ENCODE data around the gene WDR12. TPM values are rescaled to one million over a fixed set of nuclear protein-coding genes. Genes with fewer than 3 reads are reported as not detected.
A peak's percentile ranks its signal among the peaks of the same experiment; 100 is the strongest.

The WDR12 gene
- total and polyA plus RNA-seq, 9 of the 15 experiments (the other 6 are each of a cell fraction or from before 2014, with no cell fraction given): 109 to 554 (median 174) TPM

DNA sequence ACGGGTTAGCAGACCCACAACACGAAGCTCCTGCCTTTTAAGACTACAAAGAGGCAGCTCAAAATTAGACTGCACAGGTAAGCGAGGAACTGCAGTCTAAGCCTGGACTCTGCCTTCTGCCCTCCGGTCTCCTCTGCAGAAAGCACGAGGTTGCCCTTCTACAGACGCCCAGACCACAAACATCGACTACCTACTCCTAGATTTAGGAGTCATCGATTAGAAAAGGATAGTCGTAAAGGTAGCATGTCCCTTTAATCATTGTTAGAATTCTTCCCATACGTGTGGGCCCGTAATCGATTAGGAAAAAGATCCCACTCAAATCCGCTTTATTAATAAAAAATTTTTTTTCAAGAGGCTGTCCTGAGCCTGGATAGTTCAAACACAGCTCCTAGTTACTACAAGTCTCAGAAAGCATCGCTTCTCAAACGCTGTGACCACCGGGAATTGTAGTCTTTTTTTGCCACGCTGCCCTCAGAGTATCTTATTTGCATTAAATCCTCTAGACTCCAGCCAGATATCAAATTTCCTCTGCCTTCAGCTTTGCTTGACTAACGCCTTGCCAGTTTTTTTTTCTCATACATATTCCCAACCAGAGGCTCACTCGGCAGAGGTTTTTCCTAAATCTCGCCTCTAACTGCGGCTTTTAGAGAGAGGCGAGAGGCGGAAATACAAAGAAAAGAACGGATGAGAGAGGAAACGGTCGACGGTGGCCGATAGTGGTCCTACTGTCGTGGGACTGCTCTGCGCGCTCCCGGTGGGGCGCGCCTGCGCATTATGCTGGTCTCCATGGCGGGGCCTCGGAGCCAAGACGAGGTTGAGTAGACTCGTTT, at the start of gene WDR12, which contains the start of gene CARF (continued):
- TF ChIP-seq TBP (optimal IDR thresholded peaks at IDR 0.05; ENCODE audit: low read depth, low read length) (peak; percentile 67), PTTG1 (tag; IDR thresholded peaks at IDR 0.05; ENCODE audit: low read depth) (no peak), TGIF2 (CRISPR knock-in tag; IDR thresholded peaks at IDR 0.05) (no peak), JUND (IDR thresholded peaks at IDR 0.05; ENCODE audit: borderline replicate concordance, low read depth, low read length) (peak; percentile 15; the same call in 1 of the 2 replicates), JUND (tag; IDR thresholded peaks at IDR 0.05; ENCODE audit: borderline replicate concordance, low read depth, low read length) (no peak), MEIS2 (IDR thresholded peaks at IDR 0.05; ENCODE audit: partially characterized antibody) (peak; percentile 32), RBBP5 (IDR thresholded peaks at IDR 0.05; ENCODE audit: borderline replicate concordance, insufficient read depth, low read length, poor library complexity, severe bottlenecking) (peak; percentile 41), CCNT2 (IDR thresholded peaks at IDR 0.05; ENCODE audit: borderline replicate concordance, extremely low read depth, insufficient read length, low read depth, low read length) (no peak), ZNF551 (CRISPR knock-in tag; IDR thresholded peaks at IDR 0.05) (no peak), ESRRB (CRISPR knock-in tag; IDR thresholded peaks at IDR 0.05; ENCODE audit: borderline replicate concordance) (no peak), POLR3G (IDR thresholded peaks at IDR 0.05; ENCODE audit: extremely low read depth, insufficient read length, insufficient replicate concordance) (no peak)
- TF ChIP-seq, protein P1, sequence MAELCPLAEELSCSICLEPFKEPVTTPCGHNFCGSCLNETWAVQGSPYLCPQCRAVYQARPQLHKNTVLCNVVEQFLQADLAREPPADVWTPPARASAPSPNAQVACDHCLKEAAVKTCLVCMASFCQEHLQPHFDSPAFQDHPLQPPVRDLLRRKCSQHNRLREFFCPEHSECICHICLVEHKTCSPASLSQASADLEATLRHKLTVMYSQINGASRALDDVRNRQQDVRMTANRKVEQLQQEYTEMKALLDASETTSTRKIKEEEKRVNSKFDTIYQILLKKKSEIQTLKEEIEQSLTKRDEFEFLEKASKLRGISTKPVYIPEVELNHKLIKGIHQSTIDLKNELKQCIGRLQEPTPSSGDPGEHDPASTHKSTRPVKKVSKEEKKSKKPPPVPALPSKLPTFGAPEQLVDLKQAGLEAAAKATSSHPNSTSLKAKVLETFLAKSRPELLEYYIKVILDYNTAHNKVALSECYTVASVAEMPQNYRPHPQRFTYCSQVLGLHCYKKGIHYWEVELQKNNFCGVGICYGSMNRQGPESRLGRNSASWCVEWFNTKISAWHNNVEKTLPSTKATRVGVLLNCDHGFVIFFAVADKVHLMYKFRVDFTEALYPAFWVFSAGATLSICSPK (IDR thresholded peaks at IDR 0.05; ENCODE audit: borderline replicate concordance): no peak
- TF ChIP-seq, protein P2, sequence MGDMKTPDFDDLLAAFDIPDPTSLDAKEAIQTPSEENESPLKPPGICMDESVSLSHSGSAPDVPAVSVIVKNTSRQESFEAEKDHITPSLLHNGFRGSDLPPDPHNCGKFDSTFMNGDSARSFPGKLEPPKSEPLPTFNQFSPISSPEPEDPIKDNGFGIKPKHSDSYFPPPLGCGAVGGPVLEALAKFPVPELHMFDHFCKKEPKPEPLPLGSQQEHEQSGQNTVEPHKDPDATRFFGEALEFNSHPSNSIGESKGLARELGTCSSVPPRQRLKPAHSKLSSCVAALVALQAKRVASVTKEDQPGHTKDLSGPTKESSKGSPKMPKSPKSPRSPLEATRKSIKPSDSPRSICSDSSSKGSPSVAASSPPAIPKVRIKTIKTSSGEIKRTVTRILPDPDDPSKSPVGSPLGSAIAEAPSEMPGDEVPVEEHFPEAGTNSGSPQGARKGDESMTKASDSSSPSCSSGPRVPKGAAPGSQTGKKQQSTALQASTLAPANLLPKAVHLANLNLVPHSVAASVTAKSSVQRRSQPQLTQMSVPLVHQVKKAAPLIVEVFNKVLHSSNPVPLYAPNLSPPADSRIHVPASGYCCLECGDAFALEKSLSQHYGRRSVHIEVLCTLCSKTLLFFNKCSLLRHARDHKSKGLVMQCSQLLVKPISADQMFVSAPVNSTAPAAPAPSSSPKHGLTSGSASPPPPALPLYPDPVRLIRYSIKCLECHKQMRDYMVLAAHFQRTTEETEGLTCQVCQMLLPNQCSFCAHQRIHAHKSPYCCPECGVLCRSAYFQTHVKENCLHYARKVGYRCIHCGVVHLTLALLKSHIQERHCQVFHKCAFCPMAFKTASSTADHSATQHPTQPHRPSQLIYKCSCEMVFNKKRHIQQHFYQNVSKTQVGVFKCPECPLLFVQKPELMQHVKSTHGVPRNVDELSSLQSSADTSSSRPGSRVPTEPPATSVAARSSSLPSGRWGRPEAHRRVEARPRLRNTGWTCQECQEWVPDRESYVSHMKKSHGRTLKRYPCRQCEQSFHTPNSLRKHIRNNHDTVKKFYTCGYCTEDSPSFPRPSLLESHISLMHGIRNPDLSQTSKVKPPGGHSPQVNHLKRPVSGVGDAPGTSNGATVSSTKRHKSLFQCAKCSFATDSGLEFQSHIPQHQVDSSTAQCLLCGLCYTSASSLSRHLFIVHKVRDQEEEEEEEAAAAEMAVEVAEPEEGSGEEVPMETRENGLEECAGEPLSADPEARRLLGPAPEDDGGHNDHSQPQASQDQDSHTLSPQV (IDR thresholded peaks at IDR 0.05): no peak
- TF ChIP-seq, protein P3, sequence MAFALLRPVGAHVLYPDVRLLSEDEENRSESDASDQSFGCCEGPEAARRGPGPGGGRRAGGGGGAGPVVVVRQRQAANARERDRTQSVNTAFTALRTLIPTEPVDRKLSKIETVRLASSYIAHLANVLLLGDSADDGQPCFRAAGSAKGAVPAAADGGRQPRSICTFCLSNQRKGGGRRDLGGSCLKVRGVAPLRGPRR (CRISPR knock-in tag; IDR thresholded peaks at IDR 0.05): no peak
- TF ChIP-seq, protein P4, sequence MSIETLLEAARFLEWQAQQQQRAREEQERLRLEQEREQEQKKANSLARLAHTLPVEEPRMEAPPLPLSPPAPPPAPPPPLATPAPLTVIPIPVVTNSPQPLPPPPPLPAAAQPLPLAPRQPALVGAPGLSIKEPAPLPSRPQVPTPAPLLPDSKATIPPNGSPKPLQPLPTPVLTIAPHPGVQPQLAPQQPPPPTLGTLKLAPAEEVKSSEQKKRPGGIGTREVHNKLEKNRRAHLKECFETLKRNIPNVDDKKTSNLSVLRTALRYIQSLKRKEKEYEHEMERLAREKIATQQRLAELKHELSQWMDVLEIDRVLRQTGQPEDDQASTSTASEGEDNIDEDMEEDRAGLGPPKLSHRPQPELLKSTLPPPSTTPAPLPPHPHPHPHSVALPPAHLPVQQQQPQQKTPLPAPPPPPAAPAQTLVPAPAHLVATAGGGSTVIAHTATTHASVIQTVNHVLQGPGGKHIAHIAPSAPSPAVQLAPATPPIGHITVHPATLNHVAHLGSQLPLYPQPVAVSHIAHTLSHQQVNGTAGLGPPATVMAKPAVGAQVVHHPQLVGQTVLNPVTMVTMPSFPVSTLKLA (conservative IDR thresholded peaks at IDR 0.05): peak; percentile 93 to 97

Data from K562 (cell line).